IgD-negative memory B cell (primary cell): ENCODE measurements around the gene LPAR3. TPM values are rescaled to one million over a fixed set of nuclear protein-coding genes. Genes with fewer than 3 reads are reported as not detected.

Experiments
- H3K27ac Mint-ChIP-seq, 3 donors: one replicate each; pipeline ENCODE4 v1.8.0; 2020 to 2022; ENCODE audit warnings: mild to moderate bottlenecking in 3 of 3, mixed read lengths in 3 of 3, moderate library complexity in 1 of 3
- H3K27me3 Mint-ChIP-seq: one replicate; pipeline ENCODE4 v1.8.0; 2021; ENCODE audit warnings: mixed read lengths
- H3K36me3 Mint-ChIP-seq: one replicate; pipeline ENCODE4 v1.8.0; 2020; ENCODE audit warnings: mild to moderate bottlenecking, mixed read lengths
- H3K4me1 Mint-ChIP-seq, 3 donors: one replicate each; pipeline ENCODE4 v1.8.0; 2020 to 2022; ENCODE audit warnings: mixed read lengths in 3 of 3, mild to moderate bottlenecking in 1 of 3
- H3K4me3 Mint-ChIP-seq, 4 donors: one replicate each; pipeline ENCODE4 v1.8.0; 2020 to 2022; ENCODE audit warnings: mild to moderate bottlenecking in 4 of 4, mixed read lengths in 4 of 4, moderate library complexity in 3 of 4
- H3K9me3 Mint-ChIP-seq, 3 donors: one replicate each; pipeline ENCODE4 v1.8.0; 2020 to 2021; ENCODE audit warnings: mixed read lengths in 3 of 3, mild to moderate bottlenecking in 1 of 3
- polyA plus RNA-seq: library from polyadenylated mRNA; unstranded; fragments of 300-500 nt; fragmentation: Illumina TruSeq; gene quantifications from one replicate; pipeline ENCODE4 v1.2.3, GENCODE V29; 2021

Gene LPAR3, protein sequence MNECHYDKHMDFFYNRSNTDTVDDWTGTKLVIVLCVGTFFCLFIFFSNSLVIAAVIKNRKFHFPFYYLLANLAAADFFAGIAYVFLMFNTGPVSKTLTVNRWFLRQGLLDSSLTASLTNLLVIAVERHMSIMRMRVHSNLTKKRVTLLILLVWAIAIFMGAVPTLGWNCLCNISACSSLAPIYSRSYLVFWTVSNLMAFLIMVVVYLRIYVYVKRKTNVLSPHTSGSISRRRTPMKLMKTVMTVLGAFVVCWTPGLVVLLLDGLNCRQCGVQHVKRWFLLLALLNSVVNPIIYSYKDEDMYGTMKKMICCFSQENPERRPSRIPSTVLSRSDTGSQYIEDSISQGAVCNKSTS
- not detected for polyA plus RNA-seq

- Mint-ChIP-seq H3K4me1 (peaks cover 5 to 12% (median 6%) of the 10 kb centered on the region in 3 donors), H3K27me3 (peaks cover 37% of the 10 kb centered on the region), H3K9me3 (no peaks in the 10 kb centered on the region), H3K27ac (no peak within 1 kb of the TSS), H3K36me3 (peaks cover 4% of the 10 kb centered on the region), H3K4me3 (peak within 1 kb of the TSS in 2 of 4 donors; percentile 40 to 75)
Measured at GRCh38 chr1:84892705-84893618, at the start of gene LPAR3. LPAR3 (minus strand) TSS chr1:84893206; CDS start chr1:84866120, 27,086 bp downstream.

- H3K4me3 Mint-ChIP-seq, result no peak overlapping the region
- H3K4me1 Mint-ChIP-seq, result peaks cover 9 to 13% (median 10%) of the 10 kb centered on the region in 3 donors
- no peaks in the 10 kb centered on the region for H3K36me3 Mint-ChIP-seq
- peak overlapping the region in 2 of 3 donors; percentile 2 to 69 for H3K27ac Mint-ChIP-seq
- H3K9me3 Mint-ChIP-seq, result no peaks in the 10 kb centered on the region
- no peaks in the 10 kb centered on the region for H3K27me3 Mint-ChIP-seq
Measured at GRCh38 chr1:84941843-84942242, 48.8 kb upstream of the LPAR3 start.

DNA sequence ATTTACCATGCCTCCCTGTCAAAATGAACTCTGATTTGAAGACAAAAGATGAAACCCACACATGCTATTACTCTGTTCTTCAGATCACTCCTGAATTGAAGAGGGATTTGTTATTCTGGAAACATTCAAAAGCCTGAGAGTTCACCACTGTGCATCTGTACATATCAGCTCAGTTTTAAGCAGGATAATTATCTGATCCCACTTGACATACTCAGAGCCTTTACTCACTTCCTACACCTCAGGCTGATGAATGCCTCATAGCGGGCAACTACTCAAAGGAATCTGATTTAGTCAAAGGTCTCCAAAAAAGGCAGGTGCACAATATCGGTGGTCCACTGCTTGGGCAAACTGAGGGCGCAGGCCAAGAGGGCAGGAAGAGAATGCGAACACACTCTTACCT lies 47.5 kb upstream of the LPAR3 start:
- peaks cover 8 to 12% (median 10%) of the 10 kb centered on the region in 3 donors for H3K4me1 Mint-ChIP-seq
- H3K4me3 Mint-ChIP-seq, result no peak overlapping the region
- no peaks in the 10 kb centered on the region for H3K27me3 Mint-ChIP-seq
- H3K9me3 Mint-ChIP-seq, result no peaks in the 10 kb centered on the region
- no peaks in the 10 kb centered on the region for H3K36me3 Mint-ChIP-seq
- no peak overlapping the region for H3K27ac Mint-ChIP-seq

GRCh38 chr1:84939761-84940160 lies 46.8 kb upstream of the LPAR3 start:
- Mint-ChIP-seq H3K4me3 (no peak overlapping the region), H3K4me1 (peaks cover under 1 to 9% (median 6%) of the 10 kb centered on the region in 3 donors), H3K36me3 (no peaks in the 10 kb centered on the region), H3K27me3 (no peaks in the 10 kb centered on the region), H3K27ac (no peak overlapping the region), H3K9me3 (no peaks in the 10 kb centered on the region)

- no peaks in the 10 kb centered on the region for H3K9me3 Mint-ChIP-seq
- no peak overlapping the region for H3K27ac Mint-ChIP-seq
- H3K4me3 Mint-ChIP-seq, result no peak overlapping the region
- no peaks in the 10 kb centered on the region for H3K36me3 Mint-ChIP-seq
- H3K27me3 Mint-ChIP-seq, result no peaks in the 10 kb centered on the region
- peaks cover 0 to 7% (median 4%) of the 10 kb centered on the region in 3 donors for H3K4me1 Mint-ChIP-seq
Measured at GRCh38 chr1:84939151-84939550, 46.1 kb upstream of the LPAR3 start.

GRCh38 chr1:84936116-84936810 lies 43.3 kb upstream of the LPAR3 start:
- H3K9me3 Mint-ChIP-seq, result no peaks in the 10 kb centered on the region
- H3K36me3 Mint-ChIP-seq, result no peaks in the 10 kb centered on the region
- H3K27me3 Mint-ChIP-seq, result no peaks in the 10 kb centered on the region
- H3K4me1 Mint-ChIP-seq, result peaks cover 0 to 4% (median 4%) of the 10 kb centered on the region in 3 donors
- no peak overlapping the region for H3K27ac Mint-ChIP-seq
- no peak overlapping the region for H3K4me3 Mint-ChIP-seq

GRCh38 chr1:84933011-84933611 lies 40.1 kb upstream of the LPAR3 start:
- Mint-ChIP-seq H3K9me3 (no peaks in the 10 kb centered on the region), H3K4me1 (peaks cover 0 to 6% (median 4%) of the 10 kb centered on the region in 3 donors), H3K4me3 (no peak overlapping the region), H3K27ac (no peak overlapping the region), H3K36me3 (peaks cover 7% of the 10 kb centered on the region), H3K27me3 (no peaks in the 10 kb centered on the region)

GRCh38 chr1:84930831-84931230 lies 37.8 kb upstream of the LPAR3 start:
- peaks cover 0 to 2% (median 0%) of the 10 kb centered on the region in 3 donors for H3K4me1 Mint-ChIP-seq
- H3K9me3 Mint-ChIP-seq, result no peaks in the 10 kb centered on the region
- no peaks in the 10 kb centered on the region for H3K27me3 Mint-ChIP-seq
- peaks cover 12% of the 10 kb centered on the region for H3K36me3 Mint-ChIP-seq
- H3K4me3 Mint-ChIP-seq, result no peak overlapping the region
- H3K27ac Mint-ChIP-seq, result no peak overlapping the region

DNA sequence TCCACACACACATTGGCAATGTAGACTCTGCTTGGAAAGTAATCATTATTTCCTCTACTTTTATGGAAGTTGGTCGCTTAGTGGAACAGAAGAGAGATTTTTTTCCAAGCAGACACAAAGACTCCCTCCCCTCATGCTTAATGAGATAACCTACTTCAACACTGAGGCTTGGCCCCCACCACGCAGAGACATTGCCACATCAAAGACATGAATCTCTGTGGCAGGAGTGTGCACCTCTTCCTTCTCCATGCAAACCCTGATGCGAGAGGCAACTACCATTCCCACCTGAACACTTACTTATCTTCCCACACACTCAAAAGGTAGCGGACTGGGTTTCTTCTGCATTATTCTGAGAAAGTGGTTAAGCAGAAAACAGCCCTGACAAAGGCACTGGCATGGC lies 37.3 kb upstream of the LPAR3 start:
- H3K36me3 Mint-ChIP-seq, result peaks cover 12% of the 10 kb centered on the region
- H3K27me3 Mint-ChIP-seq, result no peaks in the 10 kb centered on the region
- no peaks in the 10 kb centered on the region for H3K9me3 Mint-ChIP-seq
- H3K27ac Mint-ChIP-seq, result no peak overlapping the region
- peaks cover 0 to 2% (median 0%) of the 10 kb centered on the region in 3 donors for H3K4me1 Mint-ChIP-seq
- H3K4me3 Mint-ChIP-seq, result no peak overlapping the region

- Mint-ChIP-seq H3K4me3 (no peak overlapping the region), H3K27me3 (no peaks in the 10 kb centered on the region), H3K4me1 (peaks cover 0 to 2% (median 0%) of the 10 kb centered on the region in 3 donors), H3K36me3 (peaks cover 14% of the 10 kb centered on the region), H3K9me3 (no peaks in the 10 kb centered on the region), H3K27ac (no peak overlapping the region)
Measured at GRCh38 chr1:84929581-84929980, 36.6 kb upstream of the LPAR3 start.

GRCh38 chr1:84928979-84929378 lies 36.0 kb upstream of the LPAR3 start:
- Mint-ChIP-seq H3K36me3 (peaks cover 14% of the 10 kb centered on the region), H3K4me3 (no peak overlapping the region), H3K4me1 (peaks cover 0 to 2% (median 0%) of the 10 kb centered on the region in 3 donors), H3K9me3 (no peaks in the 10 kb centered on the region), H3K27me3 (no peaks in the 10 kb centered on the region), H3K27ac (no peak overlapping the region)

DNA sequence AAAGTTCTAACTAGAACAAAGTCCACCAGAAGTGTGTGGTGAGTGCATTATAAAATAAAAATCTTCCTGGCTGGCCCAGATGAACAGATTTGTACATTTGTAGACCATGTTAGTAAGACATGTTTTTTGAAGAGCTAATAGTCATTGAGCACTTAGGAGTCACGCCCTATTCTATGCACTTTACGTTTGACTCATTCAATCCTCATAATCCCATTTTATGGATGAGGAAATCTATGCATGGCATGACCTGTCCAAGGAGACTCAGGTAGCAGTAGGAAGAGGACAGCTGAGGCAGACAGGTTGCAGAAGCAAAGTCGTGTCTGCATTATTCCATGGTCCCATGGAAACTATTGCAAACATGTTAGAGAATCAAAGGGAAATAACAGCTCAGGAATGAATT lies 30.3 kb upstream of the LPAR3 start:
- Mint-ChIP-seq H3K27ac (peak overlapping the region in 1 of 3 donors; percentile 5), H3K4me1 (peaks cover 0 to 3% (median 2%) of the 10 kb centered on the region in 3 donors), H3K9me3 (no peaks in the 10 kb centered on the region), H3K36me3 (peaks cover 9% of the 10 kb centered on the region), H3K4me3 (no peak overlapping the region), H3K27me3 (no peaks in the 10 kb centered on the region)

DNA sequence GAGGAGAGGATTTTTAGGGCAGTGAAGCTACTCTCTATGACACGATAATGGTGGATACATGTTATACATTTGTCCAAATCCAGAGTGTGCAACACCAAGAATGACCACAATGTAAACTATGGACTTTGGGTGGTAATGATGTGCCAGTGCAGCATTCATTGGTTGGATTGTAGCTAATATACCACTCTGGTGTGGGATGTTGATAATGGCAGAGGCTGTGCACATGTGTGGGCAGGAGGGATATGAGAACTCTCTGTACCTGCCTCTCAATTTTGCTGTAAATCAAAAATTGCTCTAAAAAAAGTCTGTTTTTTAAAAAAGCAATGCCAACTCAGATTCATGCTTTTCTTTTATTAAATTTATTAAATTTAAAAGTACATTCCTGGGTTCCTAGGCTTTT lies 27.2 kb upstream of the LPAR3 start:
- Mint-ChIP-seq H3K27me3 (no peaks in the 10 kb centered on the region), H3K4me3 (no peak overlapping the region), H3K36me3 (peaks cover 1% of the 10 kb centered on the region), H3K4me1 (peaks cover 0 to 3% (median 2%) of the 10 kb centered on the region in 3 donors), H3K27ac (no peak overlapping the region), H3K9me3 (no peaks in the 10 kb centered on the region)

- no peaks in the 10 kb centered on the region for H3K27me3 Mint-ChIP-seq
- H3K4me3 Mint-ChIP-seq, result no peak overlapping the region
- peaks cover 0 to 3% (median 2%) of the 10 kb centered on the region in 3 donors for H3K4me1 Mint-ChIP-seq
- H3K9me3 Mint-ChIP-seq, result no peaks in the 10 kb centered on the region
- no peaks in the 10 kb centered on the region for H3K36me3 Mint-ChIP-seq
- H3K27ac Mint-ChIP-seq, result no peak overlapping the region
Measured at GRCh38 chr1:84919461-84919970, 26.5 kb upstream of the LPAR3 start.
